Activated T-cell treated with anti-CD3 and anti-CD28 coated beads, Interleukin-2, amount 50 U/mL, for 48 hours (primary cell): ENCODE results near the gene OGN.

Experiments used
- DNase-seq, 2 experiments: peaks; one replicate each; pipeline ENCODE4 v3.0.0-alpha.2; 2020

Gene OGN

GRCh38 chr9:92402826-92403745, 1.3 kb downstream of the OGN start:
- no peak for DNase-seq

GRCh38 chr9:92402360-92402759, 2.0 kb downstream of the OGN start:
- DNase-seq, result no peak

DNA sequence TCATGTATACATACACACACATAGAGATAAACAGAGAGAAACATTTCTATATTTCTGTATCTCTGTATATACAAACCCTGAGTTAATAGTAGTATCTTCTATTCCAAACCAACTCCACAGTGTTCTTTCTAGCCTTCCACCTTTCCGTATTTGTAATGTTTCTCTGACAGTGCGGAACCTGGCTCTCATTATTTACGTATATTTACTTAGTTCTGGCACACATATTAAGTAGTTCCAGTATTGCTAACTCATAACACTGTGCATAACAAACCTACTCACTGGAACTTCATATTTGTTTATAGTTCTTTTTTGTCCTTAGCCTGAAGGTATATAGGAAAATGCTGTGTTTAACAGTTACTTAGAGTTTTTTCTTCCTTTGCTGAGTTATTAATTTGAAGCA, 6.5 kb downstream of the OGN start:
- no peak for DNase-seq

- DNase-seq, result no peak
These were observed 8.8 kb downstream of the OGN start for GRCh38 chr9:92395617-92396016.

- no peak for DNase-seq
These were observed 10.7 kb downstream of the OGN start for GRCh38 chr9:92393686-92394085.

DNA sequence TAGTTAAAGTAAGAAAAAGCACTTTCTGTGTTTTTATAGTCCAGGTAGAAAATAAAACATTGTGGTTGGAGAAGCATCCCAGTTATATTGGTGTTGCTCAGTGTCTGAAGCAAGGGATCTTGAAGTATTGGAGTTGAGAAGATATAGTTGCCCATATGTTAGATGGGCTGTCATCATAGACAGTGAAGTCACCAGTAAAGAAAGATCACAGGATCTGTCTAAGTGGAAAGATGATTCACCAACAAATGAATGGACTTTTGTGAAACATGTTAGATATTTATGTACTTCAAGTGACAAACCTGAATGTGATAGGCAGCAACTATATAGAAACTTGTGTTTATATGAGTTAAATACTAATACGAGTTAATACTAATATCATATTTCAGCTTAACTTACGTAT, 11.7 kb downstream of the OGN start:
- DNase-seq, result no peak

GRCh38 chr9:92385953-92386352, 18.4 kb downstream of the OGN start:
- no peak for DNase-seq

DNA sequence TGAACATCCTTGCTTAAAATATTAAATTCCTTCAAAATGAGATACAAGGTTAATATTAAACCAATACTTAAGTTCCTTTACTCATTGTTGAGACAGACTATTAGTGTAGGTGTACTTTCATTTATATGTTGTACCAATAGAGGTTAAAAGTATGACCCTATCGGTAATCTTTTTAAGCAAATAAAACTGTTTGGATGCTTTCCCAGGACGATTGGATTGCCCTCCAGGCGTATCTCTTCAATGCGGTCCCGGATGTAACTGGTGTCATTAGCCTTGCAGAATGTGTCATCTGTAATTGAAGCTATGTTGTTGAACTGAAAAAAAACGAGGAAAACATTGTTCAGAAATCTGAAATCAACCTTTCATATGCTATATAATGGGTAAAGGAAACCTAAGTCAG, 18.9 kb downstream of the OGN start:
- no peak for DNase-seq

- no peak for DNase-seq
These were observed 19.4 kb downstream of the OGN start for GRCh38 chr9:92385001-92385400.

- DNase-seq, result no peak
These were observed 20.0 kb downstream of the OGN start for GRCh38 chr9:92384375-92384774.

DNA sequence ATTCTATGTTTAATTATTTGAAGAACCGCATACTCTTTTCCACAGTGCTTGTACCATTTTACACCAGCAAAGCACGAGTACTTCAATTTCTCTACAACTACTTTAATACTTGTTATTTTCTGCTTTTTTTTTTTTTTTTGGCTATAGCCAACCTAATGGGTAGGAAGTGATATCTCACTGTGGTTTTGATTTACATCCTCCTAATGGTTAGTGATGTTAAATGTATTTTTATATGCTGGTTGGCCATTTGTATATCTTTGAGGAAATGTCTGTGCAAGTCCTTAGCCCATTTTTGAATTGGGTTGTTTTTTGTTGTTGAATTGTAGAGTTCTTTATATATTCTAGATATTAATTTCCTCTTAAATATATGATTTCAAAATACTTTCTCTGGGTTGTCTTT, 22.6 kb downstream of the OGN start:
- DNase-seq, result no peak

- no peak for DNase-seq
These were observed 23.8 kb downstream of the OGN start for GRCh38 chr9:92380603-92381002.

DNA sequence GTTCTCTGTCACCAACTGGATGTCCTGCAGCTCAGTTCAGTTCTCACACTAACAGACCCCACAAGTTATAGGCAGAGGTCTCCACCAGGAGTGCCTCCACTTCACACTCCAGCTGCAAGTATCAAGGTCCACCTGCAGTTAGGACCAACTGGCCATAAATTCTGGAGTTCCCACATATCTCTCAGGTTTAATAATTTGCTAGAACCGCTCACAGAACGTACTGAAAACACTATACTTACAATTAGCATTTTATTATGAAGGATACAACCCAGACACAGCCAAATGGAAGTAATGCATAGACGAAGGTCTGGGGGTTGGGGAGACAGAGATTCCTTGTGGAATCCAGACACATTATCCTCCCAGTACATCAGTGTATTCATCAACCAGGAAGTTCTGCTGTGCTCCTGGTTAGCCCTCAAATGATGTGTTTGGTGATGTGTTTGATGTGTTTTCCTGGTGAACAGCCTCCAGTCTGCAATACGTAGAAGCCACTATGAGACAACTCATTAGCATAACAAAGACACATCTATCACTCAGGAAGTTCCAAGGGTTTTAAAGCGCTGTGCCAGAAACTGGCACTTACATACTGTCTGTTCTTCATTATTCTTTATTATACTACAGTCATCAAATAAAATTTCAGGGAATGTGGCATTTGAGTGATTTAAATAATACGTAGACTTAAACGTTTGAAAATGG, 25.4 kb downstream of the OGN start:
- DNase-seq, result no peak

DNA sequence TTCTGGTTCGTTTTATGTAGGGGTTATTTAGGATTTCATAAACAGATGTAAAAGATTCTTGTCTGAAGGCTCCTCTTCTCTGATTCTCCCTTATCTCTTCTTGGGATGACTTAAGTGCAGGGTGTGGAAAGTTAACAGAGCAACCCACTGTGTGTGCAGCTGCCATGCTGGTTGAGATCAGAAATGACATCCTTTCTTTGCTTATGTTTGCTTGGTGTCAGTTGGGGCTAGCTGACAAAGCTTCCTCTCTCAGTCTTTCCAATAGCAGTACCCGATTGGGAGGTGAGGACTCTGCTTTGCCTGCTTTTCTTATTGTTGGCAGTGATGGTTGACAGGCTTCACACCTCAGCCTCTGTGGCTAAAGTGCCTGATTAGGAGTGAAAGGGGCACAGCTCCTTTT, 26.5 kb downstream of the OGN start:
- DNase-seq, result no peak

GRCh38 chr9:92373167-92373566, 31.2 kb downstream of the OGN start:
- no peak for DNase-seq

DNA sequence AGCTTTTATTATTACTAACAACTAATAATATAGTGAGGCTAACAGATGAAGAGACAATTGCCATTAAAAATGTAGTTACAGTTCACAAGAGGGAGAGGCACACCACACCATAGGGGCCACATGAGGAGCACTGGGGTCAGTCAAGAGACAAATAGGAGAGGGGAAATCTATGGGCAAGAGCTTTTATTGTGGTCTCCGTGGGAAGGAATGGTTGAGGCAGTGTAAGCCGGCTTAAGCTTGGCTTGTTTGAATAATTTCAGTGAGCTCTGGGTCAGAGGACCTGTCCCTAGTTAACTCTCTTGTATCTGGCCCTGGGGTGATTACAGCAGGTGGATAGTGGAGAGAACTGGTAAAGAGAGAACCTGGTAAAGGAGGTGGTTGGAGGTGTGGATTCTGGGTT, 35.3 kb downstream of the OGN start:
- no peak for DNase-seq

DNA sequence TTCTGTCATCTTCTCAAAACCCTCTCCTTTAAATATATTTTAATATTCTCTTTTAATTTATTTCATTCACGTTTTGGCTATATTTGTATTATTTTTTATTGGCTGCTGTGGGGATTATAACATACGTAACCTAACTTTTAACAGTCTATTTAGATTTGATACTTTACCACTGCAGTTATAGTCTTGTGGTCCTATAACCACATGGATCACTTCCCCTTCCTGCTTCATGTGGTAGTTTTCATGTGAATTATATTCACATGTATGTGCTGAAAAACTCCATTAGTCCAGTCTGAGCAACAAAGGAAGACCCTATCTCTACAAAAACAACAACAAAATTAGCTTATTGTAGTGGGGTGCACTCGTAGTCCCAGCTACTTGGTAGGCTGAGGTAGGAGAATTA, 44.3 kb downstream of the OGN start:
- no peak for DNase-seq

DNA sequence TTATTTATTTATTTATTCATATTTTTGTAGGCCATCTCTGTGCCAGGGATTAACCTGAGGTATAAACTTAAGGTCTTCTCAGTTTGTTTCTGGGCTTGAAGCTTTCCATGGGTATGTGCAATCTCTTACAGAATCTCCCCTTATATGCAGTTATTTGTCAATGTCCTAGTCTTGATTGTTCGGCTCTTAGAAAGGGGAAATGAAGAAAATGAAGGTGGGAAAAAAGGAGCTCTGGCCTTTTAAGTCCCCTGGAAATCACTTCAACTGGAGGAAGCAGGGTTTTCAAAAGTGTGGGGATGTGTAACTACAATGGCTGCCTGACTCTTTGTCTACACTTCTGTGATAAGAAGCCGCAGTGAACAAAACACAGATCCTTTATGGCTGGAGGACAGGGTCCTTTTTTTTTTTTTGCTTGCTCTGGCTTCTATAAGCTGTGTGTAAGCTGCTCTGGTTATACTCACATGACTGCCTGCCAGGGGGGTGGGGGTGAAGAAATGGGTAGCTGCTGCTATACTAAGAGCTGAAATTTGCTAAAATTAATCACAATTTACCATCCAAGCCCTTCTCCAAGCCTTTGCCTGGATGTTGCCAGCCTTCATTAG, 44.9 kb downstream of the OGN start:
- DNase-seq, result no peak

DNA sequence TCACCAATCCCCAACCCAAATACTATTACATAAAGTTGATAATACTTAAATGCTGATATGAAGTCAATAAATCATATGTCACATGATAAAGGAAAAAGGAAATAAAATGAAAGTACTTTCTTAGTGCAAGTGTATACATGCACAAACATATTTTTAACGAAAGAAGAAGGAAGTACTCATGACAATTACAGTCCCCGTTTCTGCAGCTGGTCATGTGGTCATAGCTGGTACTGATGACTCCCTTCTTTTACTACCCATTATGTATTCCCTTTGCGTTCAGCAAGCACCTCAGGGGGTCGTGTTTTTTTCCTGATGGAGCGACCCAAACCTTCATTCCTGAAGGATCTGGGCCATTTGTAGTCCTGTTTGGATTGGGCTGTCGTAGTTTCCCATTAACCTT, 51.3 kb downstream of the OGN start:
- DNase-seq, result no peak

- no peak for DNase-seq
These were observed 53.6 kb downstream of the OGN start for GRCh38 chr9:92350740-92351133.

DNA sequence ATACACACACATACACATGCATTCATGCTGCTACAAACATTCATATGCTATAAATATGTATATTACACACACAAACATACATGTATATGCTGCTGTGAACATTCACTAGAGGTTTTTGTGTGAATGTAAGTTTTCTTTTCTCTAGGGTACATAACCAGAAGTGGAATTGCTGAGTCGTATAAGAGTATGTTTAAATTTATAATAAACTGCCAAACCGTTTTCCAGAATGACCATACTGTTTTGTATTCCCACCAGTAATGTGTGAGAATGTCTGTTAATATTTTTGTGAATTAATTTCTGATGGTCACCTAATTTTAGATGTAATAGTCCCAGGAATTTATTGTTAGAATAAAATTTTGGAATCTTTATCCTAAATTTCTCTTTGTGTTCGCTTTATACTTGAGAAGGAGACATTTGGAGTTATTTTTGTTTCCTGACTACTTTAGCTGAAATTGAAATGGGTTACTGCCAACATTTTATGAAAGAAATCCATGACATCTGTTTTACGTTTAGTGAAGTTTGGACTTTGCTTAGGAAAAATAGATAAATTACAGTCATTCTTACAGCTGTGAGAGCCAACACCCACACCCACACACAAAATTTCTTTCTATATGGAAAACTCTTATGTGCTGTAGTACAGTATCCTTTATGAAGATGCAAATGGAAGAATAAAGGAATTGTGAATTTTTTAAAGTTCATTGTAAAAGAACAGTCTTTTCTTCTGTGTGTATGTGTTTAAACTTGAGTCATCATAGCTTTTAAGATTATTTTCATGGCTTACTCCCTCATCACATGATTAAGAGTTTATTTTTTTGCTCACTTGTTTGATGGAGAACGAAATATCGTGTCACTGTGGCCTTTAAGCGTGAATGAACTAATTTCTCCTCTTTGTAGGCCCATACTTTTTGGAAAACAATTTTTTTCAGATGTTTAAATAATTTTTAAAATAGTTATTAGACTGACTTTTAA, 54.3 kb downstream of the OGN start:
- no peak for DNase-seq

- DNase-seq, result no peak
These were observed 58.8 kb downstream of the OGN start for GRCh38 chr9:92345582-92345981.
